RWPE2 (cell line): Measurements from ENCODE around the gene DNAJB6.

Source experiments
- ATAC-seq: fragments of 200-7000 bp; cut with Tn5 transposase; 3 replicates; pipeline ENCODE4 v1.9.1; 2021; ENCODE audit warnings: low read depth
- DNase-seq: peaks from one replicate; pipeline ENCODE4 v3.0.0-alpha.2; 2020; ENCODE audit warnings: low spot score
- H3K27ac ChIP-seq: fragments of 450-650 bp; 2 replicates; pipeline ENCODE4 v1.5.1; 2017; ENCODE audit warnings: mild to moderate bottlenecking; ENCODE audit not compliant: poor library complexity, severe bottlenecking
- H3K27me3 ChIP-seq: fragments of 250-450 bp; sonication (Bioruptor Pico); 2 replicates; pipeline ENCODE4 v1.5.1; 2021; ENCODE audit warnings: mild to moderate bottlenecking, moderate library complexity; ENCODE audit not compliant: insufficient read depth, poor library complexity, severe bottlenecking
- H3K36me3 ChIP-seq: fragments of 250-450 bp; sonication (Bioruptor Pico); 2 replicates; pipeline ENCODE4 v1.5.1; 2020; ENCODE audit warnings: low read depth, mild to moderate bottlenecking, moderate library complexity
- H3K4me1 ChIP-seq: fragments of 250-450 bp; sonication (Bioruptor Pico); 2 replicates; pipeline ENCODE4 v1.5.1; 2021; ENCODE audit warnings: mild to moderate bottlenecking, moderate library complexity; ENCODE audit not compliant: insufficient read depth, poor library complexity, severe bottlenecking
- H3K4me3 ChIP-seq: fragments of 250-450 bp; sonication (Bioruptor Pico); 2 replicates; pipeline ENCODE4 v1.5.1; 2021; ENCODE audit warnings: mild to moderate bottlenecking, moderate library complexity; ENCODE audit not compliant: severe bottlenecking
- H3K9me3 ChIP-seq: fragments of 250-450 bp; sonication (Bioruptor Pico); 2 replicates; pipeline ENCODE4 v1.5.1; 2021; ENCODE audit warnings: mild to moderate bottlenecking, moderate library complexity; ENCODE audit not compliant: severe bottlenecking
- TF ChIP-seq, protein P1 (sequence below): fragments of 450-650 bp; IDR thresholded peaks from one replicate; pipeline ENCODE4 v1.5.1; 2017; ENCODE audit warnings: mild to moderate bottlenecking, moderate library complexity; ENCODE audit not compliant: poor library complexity, severe bottlenecking

DNAJB6 gene

DNA sequence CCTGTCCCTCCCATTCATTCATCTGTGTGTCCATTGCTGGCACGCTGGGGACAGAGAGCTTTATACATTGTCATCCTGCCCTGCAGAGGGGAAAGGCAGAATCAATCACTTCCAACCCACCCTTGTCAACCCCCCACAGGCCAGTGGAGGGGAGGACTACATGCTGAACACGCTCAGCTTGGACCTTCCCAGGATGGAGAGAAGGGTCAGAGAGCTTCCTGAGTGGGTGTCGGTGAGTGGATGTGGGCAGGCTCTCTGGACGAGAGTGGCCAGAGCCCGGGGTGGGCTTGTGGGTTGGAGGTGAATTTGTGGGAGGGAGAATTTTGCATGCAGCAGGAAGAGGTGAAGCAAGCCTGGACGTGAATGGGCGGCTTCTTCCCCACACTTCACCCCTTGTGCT, 93.9 kb downstream of the DNAJB6 start:
- peak; percentile 23 for DNase-seq
- Histone ChIP-seq H3K4me1 (no peaks in the 10 kb centered on the region), H3K9me3 (no peaks in the 10 kb centered on the region), H3K4me3 (no peak overlapping the region), H3K27me3 (no peaks in the 10 kb centered on the region), H3K27ac (no peak overlapping the region), H3K36me3 (no peaks in the 10 kb centered on the region)
- no peak for ATAC-seq
- TF ChIP-seq, protein P1, sequence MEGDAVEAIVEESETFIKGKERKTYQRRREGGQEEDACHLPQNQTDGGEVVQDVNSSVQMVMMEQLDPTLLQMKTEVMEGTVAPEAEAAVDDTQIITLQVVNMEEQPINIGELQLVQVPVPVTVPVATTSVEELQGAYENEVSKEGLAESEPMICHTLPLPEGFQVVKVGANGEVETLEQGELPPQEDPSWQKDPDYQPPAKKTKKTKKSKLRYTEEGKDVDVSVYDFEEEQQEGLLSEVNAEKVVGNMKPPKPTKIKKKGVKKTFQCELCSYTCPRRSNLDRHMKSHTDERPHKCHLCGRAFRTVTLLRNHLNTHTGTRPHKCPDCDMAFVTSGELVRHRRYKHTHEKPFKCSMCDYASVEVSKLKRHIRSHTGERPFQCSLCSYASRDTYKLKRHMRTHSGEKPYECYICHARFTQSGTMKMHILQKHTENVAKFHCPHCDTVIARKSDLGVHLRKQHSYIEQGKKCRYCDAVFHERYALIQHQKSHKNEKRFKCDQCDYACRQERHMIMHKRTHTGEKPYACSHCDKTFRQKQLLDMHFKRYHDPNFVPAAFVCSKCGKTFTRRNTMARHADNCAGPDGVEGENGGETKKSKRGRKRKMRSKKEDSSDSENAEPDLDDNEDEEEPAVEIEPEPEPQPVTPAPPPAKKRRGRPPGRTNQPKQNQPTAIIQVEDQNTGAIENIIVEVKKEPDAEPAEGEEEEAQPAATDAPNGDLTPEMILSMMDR = no peak

DNA sequence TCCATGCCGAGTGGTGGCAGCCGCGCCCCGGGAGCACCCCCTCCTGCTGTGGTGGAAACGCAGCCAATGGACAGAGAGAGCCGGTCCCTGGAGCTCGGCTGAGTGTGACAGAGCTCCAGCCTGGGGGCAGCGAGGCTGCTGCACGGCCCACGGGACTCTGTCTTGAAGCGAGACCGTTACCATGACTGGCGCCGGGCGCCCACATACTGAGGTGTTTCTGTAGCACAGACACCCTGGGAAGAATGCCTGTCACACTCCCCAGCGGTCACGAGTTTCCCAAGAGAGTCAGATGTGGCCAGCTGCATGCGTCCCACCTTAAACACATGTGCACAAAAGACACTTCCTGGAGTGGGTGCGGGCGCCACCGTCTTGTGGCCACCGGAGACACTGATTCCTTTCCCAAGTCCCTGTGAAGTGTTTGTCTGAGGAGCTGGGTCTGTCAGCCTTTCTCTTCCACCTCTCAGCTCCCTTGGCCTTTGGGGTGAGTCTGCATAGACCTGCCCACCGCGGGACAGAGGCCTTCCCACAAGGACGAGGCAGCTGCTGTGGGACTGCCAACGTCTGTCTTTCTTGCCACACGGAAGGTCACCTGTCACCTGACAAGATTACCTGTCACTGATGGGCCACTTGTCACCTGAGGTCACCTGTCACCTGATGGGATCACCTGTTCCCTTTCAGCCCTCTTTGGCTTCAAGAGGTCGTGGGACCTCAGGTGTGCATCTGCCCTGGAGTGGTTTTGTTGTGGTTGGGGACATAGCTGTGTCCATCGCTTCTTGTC, 94.6 kb downstream of the DNAJB6 start:
- Histone ChIP-seq H3K9me3 (no peaks in the 10 kb centered on the region), H3K27ac (no peak overlapping the region), H3K36me3 (no peaks in the 10 kb centered on the region), H3K27me3 (no peaks in the 10 kb centered on the region), H3K4me1 (no peaks in the 10 kb centered on the region), H3K4me3 (no peak overlapping the region)
- no peak for ATAC-seq
- TF ChIP-seq, protein P1 = no peak
- DNase-seq = peak; percentile 57

DNA sequence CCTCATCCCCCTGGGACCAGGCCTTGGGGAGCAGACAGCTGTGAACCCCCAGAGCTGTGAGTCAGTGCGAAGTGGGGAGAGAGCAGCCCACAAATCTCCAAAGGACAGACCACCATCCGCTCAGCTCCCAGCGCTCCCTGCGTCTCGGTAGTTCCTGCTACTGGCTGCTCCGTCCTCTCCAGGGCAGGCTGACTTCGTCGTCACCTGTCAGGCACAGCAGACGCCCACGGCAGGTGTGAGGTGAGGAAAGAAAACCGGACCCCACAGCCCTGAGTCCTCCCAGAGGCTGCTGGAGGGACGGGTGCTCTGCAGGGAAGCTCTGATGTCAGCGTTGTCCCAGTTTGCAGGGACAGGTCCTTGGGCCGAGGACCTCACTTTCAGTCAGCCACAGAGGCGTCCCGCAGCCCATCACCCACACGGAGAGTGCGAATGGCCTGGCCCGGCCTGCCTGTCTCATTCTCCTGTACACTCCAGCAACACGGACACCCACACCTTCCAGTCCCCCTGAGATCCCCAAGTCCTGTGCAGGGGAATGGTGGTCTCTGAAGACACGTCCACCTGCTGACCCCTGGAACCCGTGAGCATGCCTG, 95.2 kb downstream of the DNAJB6 start:
- TF ChIP-seq, protein P1 = no peak
- ATAC-seq (no peak), DNase-seq (peak; percentile 38)
- Histone ChIP-seq H3K27ac (no peak overlapping the region), H3K9me3 (no peaks in the 10 kb centered on the region), H3K4me1 (no peaks in the 10 kb centered on the region), H3K27me3 (no peaks in the 10 kb centered on the region), H3K36me3 (no peaks in the 10 kb centered on the region), H3K4me3 (no peak overlapping the region)

DNA sequence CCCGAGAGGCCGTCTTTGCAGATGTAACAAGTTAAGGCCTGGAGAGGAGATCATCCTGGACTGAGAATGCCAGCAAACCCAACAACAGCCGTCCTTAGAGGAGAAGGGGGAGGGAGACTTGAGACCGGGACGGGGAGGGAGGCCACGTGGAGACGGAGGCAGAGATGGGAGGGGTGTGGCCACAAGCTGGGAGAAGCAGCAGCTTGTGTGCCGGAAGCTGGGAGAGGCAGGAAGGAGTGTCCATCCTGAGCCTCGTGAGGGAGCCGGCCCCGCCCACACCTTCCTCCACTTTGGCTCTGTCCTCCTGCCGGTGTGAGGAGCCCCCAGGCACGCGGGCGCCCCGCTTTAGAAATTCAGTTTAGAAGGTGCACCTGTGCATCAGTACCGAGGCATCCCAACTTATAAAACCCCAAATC, 95.7 kb downstream of the DNAJB6 start:
- TF ChIP-seq, protein P1 = no peak
- no peaks in the 10 kb centered on the region for H3K4me1 ChIP-seq
- H3K36me3 ChIP-seq = no peaks in the 10 kb centered on the region
- no peak overlapping the region for H3K4me3 ChIP-seq
- H3K9me3 ChIP-seq = no peaks in the 10 kb centered on the region
- no peaks in the 10 kb centered on the region for H3K27me3 ChIP-seq
- ATAC-seq (peak; percentile 85), DNase-seq (peak; percentile 78)
- no peak overlapping the region for H3K27ac ChIP-seq
